Central memory CD4-positive, alpha-beta T cell (primary cell): ENCODE measurements around the gene BIRC3.
A peak's percentile ranks its signal among the peaks of the same experiment; 100 is the strongest.

ENCODE experiments used
- DNase-seq: peaks from one replicate; pipeline ENCODE4 v3.0.0; 2022
- total RNA-seq, 3 experiments: gene quantifications; one replicate each; lab custom pipeline; 2026; lab: John Stamatoyannopoulos, UW

BIRC3 gene
- total RNA-seq, result 403 to 566 (median 469) reads per million in 3 experiments

DNA sequence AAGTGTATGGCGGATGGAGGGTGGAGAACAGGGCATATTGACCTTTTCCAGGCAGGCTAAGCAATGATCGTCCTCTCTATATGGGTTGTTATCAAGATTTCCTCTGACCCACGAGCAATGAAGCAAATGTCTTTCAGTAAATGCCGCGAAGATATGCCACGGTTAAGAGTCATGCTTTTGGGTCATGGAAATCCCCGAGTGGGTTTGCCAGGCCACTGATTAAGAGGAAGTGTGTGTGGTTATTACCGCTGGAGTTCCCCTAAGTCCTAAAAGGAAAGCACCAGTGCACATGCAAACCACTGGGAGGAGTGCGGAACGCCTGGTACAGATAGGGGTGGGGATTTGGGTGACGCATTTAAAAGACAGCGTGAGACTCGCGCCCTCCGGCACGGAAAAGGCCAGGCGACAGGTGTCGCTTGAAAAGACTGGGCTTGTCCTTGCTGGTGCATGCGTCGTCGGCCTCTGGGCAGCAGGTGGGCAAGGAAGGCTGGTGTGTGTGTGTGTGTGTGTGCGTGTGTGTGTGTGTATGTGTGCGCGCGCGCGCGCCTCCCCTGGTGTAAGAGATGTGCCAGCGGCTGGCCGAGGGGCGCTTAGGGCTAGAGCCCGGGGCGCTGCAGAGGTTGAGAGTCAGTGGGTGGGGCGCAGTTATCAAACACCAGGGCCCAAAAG, at the start of gene BIRC3:
Gene BIRC3, plus strand, starts transcription at position 386 of the 669 bp plus-strand sequence. CDS start 7,026 bp downstream, outside the sequence.
- DNase-seq, result peak; percentile 98

- DNase-seq, result no peak
These were observed 49.7 kb upstream of the BIRC3 start for GRCh38 chr11:102267609-102268008.

GRCh38 chr11:102268083-102268984, 49.0 kb upstream of the BIRC3 start:
- peak; percentile 83 for DNase-seq

- no peak for DNase-seq
These were observed 48.3 kb upstream of the BIRC3 start for GRCh38 chr11:102268985-102269470.

GRCh38 chr11:102269927-102270326, 47.4 kb upstream of the BIRC3 start:
- no peak for DNase-seq

GRCh38 chr11:102272047-102272824, 45.0 kb upstream of the BIRC3 start:
- no peak for DNase-seq

GRCh38 chr11:102274628-102275027, 42.7 kb upstream of the BIRC3 start:
- no peak for DNase-seq

DNA sequence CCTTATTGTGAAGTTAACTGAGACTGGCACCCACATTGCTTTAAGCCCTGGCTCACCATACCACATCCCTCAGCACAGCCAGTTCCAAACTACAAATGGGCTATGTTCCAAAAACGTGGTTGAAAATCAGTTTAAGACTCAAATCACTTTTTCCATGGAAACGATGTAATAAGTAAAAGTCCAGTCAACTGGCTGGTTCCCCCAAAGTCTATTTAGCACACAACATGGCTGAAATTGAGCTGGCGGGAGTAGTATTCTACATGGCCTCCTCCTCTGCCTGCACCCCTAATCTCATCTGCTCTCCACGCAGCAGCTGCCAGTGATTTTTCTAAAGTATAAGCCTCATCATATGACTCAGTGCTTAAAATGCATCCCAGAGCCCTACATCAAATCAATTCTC, 40.9 kb upstream of the BIRC3 start:
- no peak for DNase-seq

DNA sequence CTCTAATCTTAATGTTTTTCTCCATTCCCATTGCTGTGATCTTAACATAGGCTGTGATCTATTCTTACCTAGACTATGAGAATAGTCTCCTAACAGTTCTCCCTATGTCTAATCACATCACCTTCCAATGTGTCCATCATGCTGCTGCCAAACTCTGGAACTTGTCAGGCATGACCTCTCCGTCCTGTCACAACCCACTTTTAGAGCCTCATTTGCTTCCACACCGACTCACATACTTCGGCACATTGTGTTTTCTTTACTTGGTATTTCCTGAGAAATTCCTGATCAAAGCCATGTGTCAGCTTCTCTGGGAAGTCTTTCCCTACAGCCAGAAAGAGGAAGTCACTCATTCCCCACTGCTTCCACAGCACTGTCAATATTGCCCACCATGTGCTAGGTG, 40.5 kb upstream of the BIRC3 start:
- DNase-seq, result no peak

DNA sequence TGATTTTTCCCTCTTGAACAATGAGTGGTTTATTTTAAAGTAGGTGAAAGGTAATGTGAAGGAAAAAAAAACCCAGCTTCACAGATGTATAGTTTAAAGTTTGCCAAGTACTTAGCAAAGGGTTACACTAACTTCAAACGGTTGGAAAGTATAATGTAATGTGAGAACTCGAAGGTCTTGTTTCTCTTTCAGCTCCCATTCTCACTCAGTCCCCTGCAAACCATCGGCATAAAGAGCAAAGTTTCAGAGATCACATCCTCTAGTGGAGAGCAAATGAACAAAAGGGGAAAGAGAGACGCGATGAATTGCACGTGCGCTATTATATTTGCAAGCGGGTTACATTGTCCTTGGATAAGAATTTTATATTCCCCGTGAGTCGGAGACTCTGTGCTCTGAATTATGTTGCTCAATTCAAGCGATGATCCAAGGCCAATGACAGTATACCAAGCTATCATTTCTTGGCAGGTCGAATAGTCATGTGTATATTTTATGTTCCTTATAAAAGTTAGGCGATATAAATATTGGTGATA, 37.6 kb upstream of the BIRC3 start:
- no peak for DNase-seq

GRCh38 chr11:102280245-102280833, 36.9 kb upstream of the BIRC3 start:
- DNase-seq, result no peak

DNA sequence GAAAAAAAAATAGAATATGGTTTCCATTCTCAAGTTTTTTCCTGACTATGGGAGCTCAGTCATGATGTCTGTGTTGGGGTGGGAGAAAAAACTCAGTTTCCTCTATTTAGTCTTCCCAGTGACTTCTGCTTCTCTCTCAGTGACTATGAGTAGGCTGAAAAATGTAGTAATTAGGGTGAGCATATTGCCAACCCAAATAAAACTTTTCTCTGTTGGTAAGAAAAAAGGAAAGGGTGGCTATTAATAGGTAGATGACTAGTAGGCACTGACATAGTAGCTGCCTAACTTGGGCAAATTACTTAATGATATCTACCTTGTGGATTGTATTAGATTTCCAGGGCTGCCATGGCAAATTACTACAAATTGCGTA, 34.2 kb upstream of the BIRC3 start:
- no peak for DNase-seq

GRCh38 chr11:102284008-102284407, 33.3 kb upstream of the BIRC3 start:
- no peak for DNase-seq

- no peak for DNase-seq
These were observed 31.0 kb upstream of the BIRC3 start for GRCh38 chr11:102286292-102286691.

DNA sequence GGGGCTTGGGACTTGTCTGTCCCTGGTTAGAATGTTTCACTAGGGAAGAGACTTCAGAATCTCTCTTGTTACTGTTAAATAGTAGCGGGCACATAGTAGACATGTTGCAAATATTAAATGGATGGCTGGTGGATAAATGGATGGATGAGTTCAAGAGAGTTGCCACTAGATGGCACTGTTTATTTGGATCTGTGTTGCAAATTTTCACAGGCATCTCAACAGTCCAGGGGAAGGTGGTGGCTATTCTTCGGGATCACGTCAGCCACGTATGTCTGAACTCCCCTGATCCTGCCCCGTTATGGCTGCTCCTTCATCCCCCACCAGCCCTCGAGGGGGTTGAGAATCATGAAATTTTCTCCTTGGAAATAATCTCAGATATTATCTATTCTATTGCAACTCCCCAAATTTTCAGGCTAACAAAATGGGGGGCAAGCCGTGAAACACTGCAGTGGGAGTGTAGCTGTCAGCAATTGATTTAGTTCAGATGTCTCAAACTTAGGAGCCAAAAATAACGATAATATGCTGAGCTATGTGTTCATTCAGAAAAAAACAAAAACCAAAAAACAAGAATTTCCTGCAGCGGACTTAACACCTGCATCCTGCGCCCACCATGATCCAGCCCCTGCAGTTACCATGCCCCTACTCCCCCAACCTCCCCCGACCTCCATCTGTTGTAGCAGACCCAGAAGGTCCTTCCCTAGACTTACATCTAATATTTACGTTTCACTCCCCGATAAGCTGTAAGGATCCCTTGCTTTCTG, 29.1 kb upstream of the BIRC3 start:
- peak; percentile 65 for DNase-seq

- DNase-seq, result no peak
These were observed 28.6 kb upstream of the BIRC3 start for GRCh38 chr11:102288725-102289083.

- DNase-seq, result no peak
These were observed 27.7 kb upstream of the BIRC3 start for GRCh38 chr11:102289592-102289991.

DNA sequence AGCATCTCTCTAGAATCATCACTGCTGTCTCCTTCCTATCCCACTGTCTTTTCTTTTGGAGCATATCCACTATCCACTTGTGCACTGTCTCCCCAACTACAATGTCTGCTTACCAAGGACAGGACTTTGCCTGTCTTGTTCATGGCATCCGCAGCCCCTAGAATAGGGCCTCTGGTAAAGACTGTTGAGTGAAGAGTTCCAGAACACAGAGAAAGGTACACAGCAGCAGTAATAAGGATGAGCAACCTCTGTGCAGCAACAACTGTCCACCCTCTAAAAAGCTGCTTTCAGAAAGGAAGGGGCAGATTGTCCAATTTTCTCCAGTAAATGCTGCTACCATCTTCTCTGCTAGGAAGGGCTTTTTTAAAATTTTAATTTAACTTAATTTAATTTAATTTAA, 25.5 kb upstream of the BIRC3 start:
- no peak for DNase-seq

- DNase-seq, result no peak
These were observed 24.4 kb upstream of the BIRC3 start for GRCh38 chr11:102292933-102293332.

GRCh38 chr11:102293873-102294601, 23.2 kb upstream of the BIRC3 start:
- peak; percentile 66 for DNase-seq

DNA sequence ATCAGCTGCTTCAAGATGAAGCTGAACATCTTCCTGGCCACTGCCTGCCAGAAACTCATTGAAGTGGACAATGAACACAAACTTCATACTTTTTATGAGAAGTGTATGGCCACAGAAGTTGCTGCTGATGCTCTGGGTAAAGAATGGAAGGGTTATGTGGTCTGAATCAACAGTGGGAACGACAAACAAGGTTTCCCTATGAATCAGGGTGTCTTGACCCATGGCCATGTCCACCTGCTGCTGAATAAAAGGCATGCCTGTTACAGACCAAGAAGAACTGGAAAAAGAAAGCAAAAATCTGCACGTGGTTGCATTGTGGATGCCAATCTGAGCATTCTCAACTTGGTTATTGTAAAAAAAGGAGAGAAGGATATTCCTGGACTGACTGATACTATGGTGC, 22.2 kb upstream of the BIRC3 start:
- DNase-seq, result no peak
